GM20000 (cell line): ENCODE measurements around the gene NAPEPLD.

ENCODE experiments used
- DNase-seq: peaks from one replicate; pipeline ENCODE4 v3.0.0; 2012; ENCODE audit warnings: low spot score
- CTCF ChIP-seq: IDR thresholded peaks from 2 replicates; pipeline ENCODE4 v1.5.1; 2012; ENCODE audit warnings: mild to moderate bottlenecking, control low read depth; ENCODE audit errors: extremely low read depth, missing control alignments

Gene NAPEPLD

GRCh38 chr7:103127006-103127405 lies 21.9 kb downstream of the NAPEPLD start:
- TF ChIP-seq CTCF = no peak
- DNase-seq = no peak

DNA sequence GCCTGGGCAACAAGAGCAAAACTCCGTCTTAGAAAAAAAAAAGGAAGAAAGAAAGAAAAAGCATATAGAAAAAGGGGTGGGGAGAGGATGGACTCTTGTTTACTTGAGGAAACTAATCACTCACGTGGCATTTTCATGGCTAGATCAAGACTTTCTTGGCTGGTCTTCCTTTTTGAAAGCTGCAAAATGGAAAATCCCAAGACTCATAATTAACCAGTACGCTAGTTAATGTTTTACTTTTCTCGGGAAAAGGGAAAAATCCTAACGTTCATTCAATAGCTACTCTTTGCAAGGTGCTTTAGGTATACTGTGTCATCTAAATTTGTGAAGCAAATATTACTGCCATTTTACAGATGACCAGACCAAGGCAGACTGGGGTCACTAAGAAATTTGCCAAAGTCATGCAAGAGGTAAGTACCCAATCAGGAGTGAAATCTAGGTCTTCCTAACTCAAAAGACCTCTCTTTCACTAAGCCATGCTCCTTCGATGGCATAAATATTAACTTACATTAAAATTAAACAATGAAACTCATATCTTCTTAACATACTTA lies 24.4 kb downstream of the NAPEPLD start:
- no peak for DNase-seq
- TF ChIP-seq CTCF = no peak

GRCh38 chr7:103123529-103123928 lies 25.4 kb downstream of the NAPEPLD start:
- no peak for TF ChIP-seq CTCF
- no peak for DNase-seq

DNA sequence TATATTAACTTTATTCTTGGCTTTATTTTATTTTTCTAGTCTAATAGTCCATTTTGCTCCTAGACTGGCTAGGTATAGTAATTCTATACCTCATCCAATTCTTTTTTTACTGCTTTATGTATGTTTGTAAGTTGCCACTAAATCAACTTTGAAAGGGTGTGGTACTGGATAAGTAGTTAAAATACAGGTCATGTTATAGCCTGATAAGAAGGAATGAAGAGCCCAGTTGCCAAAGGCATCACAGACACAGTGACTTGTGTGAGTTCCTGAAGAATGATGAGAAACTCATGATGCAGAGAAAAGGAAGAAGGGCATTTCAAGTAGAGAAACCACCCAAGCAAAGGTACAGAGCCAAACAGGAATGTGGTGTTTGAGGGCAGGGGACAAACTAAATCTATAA lies 27.3 kb downstream of the NAPEPLD start:
- no peak for DNase-seq
- TF ChIP-seq CTCF = no peak

GRCh38 chr7:103120362-103120761 lies 28.5 kb downstream of the NAPEPLD start:
- no peak for DNase-seq
- TF ChIP-seq CTCF = no peak

GRCh38 chr7:103119791-103120291 lies 29.1 kb downstream of the NAPEPLD start:
- TF ChIP-seq CTCF = no peak
- no peak for DNase-seq

GRCh38 chr7:103117465-103117864 lies 31.4 kb downstream of the NAPEPLD start:
- no peak for TF ChIP-seq CTCF

More at GRCh38 chr7:103117465-103117864, 31.4 kb downstream of the NAPEPLD start:
- no peak for DNase-seq
